PC-9 (cell line): ENCODE data around the gene MYO5A.

Experiments
- EZH2 ChIP-seq: fragments of 200-600 bp; sonication (generic); IDR thresholded peaks from 2 replicates; pipeline ENCODE4 v1.8.0; 2017; ENCODE audit warnings: antibody characterized with exemption, low read depth
- TF ChIP-seq, protein P1 (sequence below): fragments of 200-600 bp; sonication (generic); conservative IDR thresholded peaks from 2 replicates; pipeline ENCODE4 v1.6.1; 2017; ENCODE audit warnings: mixed run types, antibody characterized with exemption, mild to moderate bottlenecking, moderate library complexity

GRCh38 chr15:52575072-52575471 is 46.4 kb upstream of the MYO5A start:
- TF ChIP-seq, protein P1, sequence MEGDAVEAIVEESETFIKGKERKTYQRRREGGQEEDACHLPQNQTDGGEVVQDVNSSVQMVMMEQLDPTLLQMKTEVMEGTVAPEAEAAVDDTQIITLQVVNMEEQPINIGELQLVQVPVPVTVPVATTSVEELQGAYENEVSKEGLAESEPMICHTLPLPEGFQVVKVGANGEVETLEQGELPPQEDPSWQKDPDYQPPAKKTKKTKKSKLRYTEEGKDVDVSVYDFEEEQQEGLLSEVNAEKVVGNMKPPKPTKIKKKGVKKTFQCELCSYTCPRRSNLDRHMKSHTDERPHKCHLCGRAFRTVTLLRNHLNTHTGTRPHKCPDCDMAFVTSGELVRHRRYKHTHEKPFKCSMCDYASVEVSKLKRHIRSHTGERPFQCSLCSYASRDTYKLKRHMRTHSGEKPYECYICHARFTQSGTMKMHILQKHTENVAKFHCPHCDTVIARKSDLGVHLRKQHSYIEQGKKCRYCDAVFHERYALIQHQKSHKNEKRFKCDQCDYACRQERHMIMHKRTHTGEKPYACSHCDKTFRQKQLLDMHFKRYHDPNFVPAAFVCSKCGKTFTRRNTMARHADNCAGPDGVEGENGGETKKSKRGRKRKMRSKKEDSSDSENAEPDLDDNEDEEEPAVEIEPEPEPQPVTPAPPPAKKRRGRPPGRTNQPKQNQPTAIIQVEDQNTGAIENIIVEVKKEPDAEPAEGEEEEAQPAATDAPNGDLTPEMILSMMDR = no peak
- no peak for TF ChIP-seq EZH2
